Activated CD8-positive, alpha-beta T cell treated with anti-CD3 and anti-CD28 coated beads for 36 hours (primary cell): ENCODE results near the gene PCNX4. TPM values are rescaled to one million over a fixed set of nuclear protein-coding genes. Genes with fewer than 3 reads are reported as not detected.
"Not testable (repeated sequence)": the region's sequence is repeated elsewhere in the genome, so short reads cannot be mapped to it uniquely, and the experiment has no call there.

ENCODE experiments used
- ATAC-seq: fragments of 200-7000 bp; cut with Tn5 transposase; one replicate; pipeline ENCODE4 v1.10.0; 2021; ENCODE audit warnings: mild to moderate bottlenecking, moderate library complexity
- CTCF ChIA-PET: fragments of 350-600 bp; sonication (Branson Sonifier 250); formaldehyde crosslinking; loops from one replicate; lab custom pipeline; 2021; ENCODE audit warnings: antibody characterized with exemption; lab: Charles Lee
- POLR2A ChIA-PET: fragments of 350-600 bp; sonication (Branson Sonifier 250); formaldehyde crosslinking; loops from one replicate; lab custom pipeline; 2021; ENCODE audit warnings: antibody characterized with exemption; lab: Charles Lee
- DNase-seq: peaks from one replicate; pipeline ENCODE4 v3.0.0-alpha.2; 2020
- H3K27ac Mint-ChIP-seq: one replicate; pipeline ENCODE4 v1.8.0; 2021; ENCODE audit warnings: mild to moderate bottlenecking, mixed read lengths
- H3K27me3 Mint-ChIP-seq: one replicate; pipeline ENCODE4 v1.8.0; 2021; ENCODE audit warnings: mixed read lengths
- H3K36me3 Mint-ChIP-seq: one replicate; pipeline ENCODE4 v1.8.0; 2021; ENCODE audit warnings: low read depth, mixed read lengths
- H3K4me1 Mint-ChIP-seq: one replicate; pipeline ENCODE4 v1.8.0; 2021; ENCODE audit warnings: low read depth, mixed read lengths
- H3K4me3 Mint-ChIP-seq: one replicate; pipeline ENCODE4 v1.8.0; 2021; ENCODE audit warnings: mild to moderate bottlenecking, moderate library complexity, mixed read lengths
- H3K9me3 Mint-ChIP-seq: one replicate; pipeline ENCODE4 v1.8.0; 2021; ENCODE audit warnings: mixed read lengths
- CTCF ChIP-seq: fragments of 200-600 bp; IDR thresholded peaks from one replicate; pipeline ENCODE4 v1.8.0; 2022; ENCODE audit warnings: antibody characterized with exemption, mild to moderate bottlenecking
- intact Hi-C: fragments of 100-400 bp; cut with micrococcal nuclease; formaldehyde crosslinking; loops from one replicate; pipeline ENCODE4 v1.10.0; 2022
- total RNA-seq, 2 experiments: library from RNA; stranded (reverse); gene quantifications; one replicate each; pipeline ENCODE4 v1.2.3, GENCODE V29; 2021

PCNX4 gene
- total RNA-seq, result 10 to 100 TPM; 28.2 to 30.0 TPM

GRCh38 chr14:60091550-60092525 is at the start of gene PCNX4:
Gene PCNX4, plus strand, starts transcription at chr14:60091923. Its CDS starts 15,716 bp downstream, at chr14:60107639.
- H3K27me3 Mint-ChIP-seq, result no peaks in the 10 kb centered on the region
- H3K9me3 Mint-ChIP-seq, result no peaks in the 10 kb centered on the region
- H3K27ac Mint-ChIP-seq, result peak within 1 kb of the TSS; percentile 98
- peaks cover 30% of the 10 kb centered on the region for H3K4me1 Mint-ChIP-seq
- ATAC-seq, result peak; percentile 93
- TF ChIP-seq CTCF, result no peak
- intact Hi-C loops, result loop anchor here (5.0 kb wide), 3 partner anchors 70 to 155 kb away; partner anchors contain the start of gene PPM1A
- POLR2A ChIA-PET, result interaction anchor here (1.5 to 2.1 kb wide), 3 partner anchors 60 to 157 kb away, joined by 4 to 8 read pairs (median 7); partner anchors contain the start of genes DHRS7 and PPM1A
- DNase-seq, result peak; percentile 97
- peak within 1 kb of the TSS; percentile 100 for H3K4me3 Mint-ChIP-seq
- H3K36me3 Mint-ChIP-seq, result peaks cover 24% of the 10 kb centered on the region
- CTCF ChIA-PET, result interaction anchor here (0.7 to 5.7 kb wide), 6 partner anchors 10 to 127 kb away, joined by 3 to 31 read pairs (median 4); partner anchors contain the start of gene DHRS7

DNA sequence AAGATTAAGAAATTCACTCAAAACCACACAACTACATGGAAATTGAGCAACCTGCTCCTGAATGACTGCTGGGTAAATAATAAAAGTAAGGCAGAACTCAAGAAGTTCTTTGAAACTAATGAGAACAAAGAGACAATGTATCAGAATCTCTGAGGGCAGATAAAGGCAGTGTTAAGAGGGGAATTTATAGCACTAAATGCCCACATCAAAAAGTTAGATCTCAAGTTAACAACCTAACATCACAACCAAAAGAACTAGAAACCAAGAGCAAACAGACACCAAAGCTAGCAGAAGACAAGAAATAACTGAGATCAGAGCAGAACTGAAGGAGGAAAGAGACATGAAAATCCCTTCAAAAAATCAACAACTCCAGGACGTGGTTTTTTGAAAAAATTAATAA is 43.7 kb upstream of the PCNX4 start:
- ATAC-seq, result not testable (repeated sequence)
- peaks cover 13% of the 10 kb centered on the region for H3K9me3 Mint-ChIP-seq
- H3K4me1 Mint-ChIP-seq, result peaks cover 38% of the 10 kb centered on the region

DNA sequence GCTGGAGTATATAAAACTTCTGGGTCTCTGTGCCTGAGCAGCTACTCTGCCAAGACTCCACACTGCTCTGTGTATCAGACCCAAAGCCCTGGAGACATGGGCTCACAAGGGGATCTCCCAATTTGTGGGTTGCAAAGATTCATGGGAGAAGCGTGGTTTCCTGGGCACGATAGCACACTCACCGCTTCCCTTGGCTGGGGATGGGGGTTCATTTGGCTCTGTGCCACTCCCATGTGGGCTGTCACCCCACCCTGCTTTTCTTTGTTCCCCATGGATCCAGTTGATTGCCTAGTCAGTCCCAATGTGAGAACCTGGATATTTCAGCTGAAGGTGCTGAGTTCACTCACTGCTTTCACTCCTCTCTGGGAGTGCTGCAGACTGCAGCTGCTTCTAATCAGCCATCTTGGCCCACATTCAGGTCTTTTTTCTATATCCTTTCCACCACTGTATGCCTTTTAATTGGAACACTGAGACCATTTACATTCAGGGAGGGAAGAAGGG is 40.0 kb upstream of the PCNX4 start:
- ChIA-PET POLR2A (interaction anchor here (1.1 kb wide), 1 partner anchor 18 kb away, joined by 3 read pairs; no protein-coding TSS in a partner anchor), CTCF (no interaction called here)
- Mint-ChIP-seq H3K9me3 (no peaks in the 10 kb centered on the region), H3K36me3 (no peaks in the 10 kb centered on the region), H3K27ac (peak overlapping the region; percentile 23), H3K27me3 (peaks cover 2% of the 10 kb centered on the region), H3K4me3 (peak overlapping the region; percentile 20), H3K4me1 (peaks cover 38% of the 10 kb centered on the region)
- DNase-seq (peak; percentile 40), ATAC-seq (peak; percentile 80)
- intact Hi-C loops, result no loop called here
- TF ChIP-seq CTCF, result no peak

More for the DNA sequence above, 43.7 kb upstream of the PCNX4 start:
- CTCF ChIA-PET, intact Hi-C loops, H3K27me3 Mint-ChIP-seq, DNase-seq, H3K27ac Mint-ChIP-seq, H3K36me3 Mint-ChIP-seq, POLR2A ChIA-PET, H3K4me3 Mint-ChIP-seq: not testable (repeated sequence)

- H3K9me3 Mint-ChIP-seq, result no peaks in the 10 kb centered on the region
- no peak for ATAC-seq
- H3K36me3 Mint-ChIP-seq, result no peaks in the 10 kb centered on the region
- DNase-seq, result no peak
- intact Hi-C loops, result no loop called here
- H3K27me3 Mint-ChIP-seq, result peaks cover 5% of the 10 kb centered on the region
- CTCF ChIA-PET, result interaction anchor here (1.2 kb wide), 1 partner anchor 126 kb away, joined by 4 read pairs; no protein-coding TSS in a partner anchor
- no peak overlapping the region for H3K27ac Mint-ChIP-seq
- no peaks in the 10 kb centered on the region for H3K4me1 Mint-ChIP-seq
- POLR2A ChIA-PET, result no interaction called here
- no peak for TF ChIP-seq CTCF
- H3K4me3 Mint-ChIP-seq, result no peak overlapping the region
Measured at GRCh38 chr14:60058087-60058486, 33.6 kb upstream of the PCNX4 start.

GRCh38 chr14:60061371-60061770 is 30.4 kb upstream of the PCNX4 start:
- H3K9me3 Mint-ChIP-seq, result no peaks in the 10 kb centered on the region
- H3K4me1 Mint-ChIP-seq, result no peaks in the 10 kb centered on the region
- DNase-seq (no peak), ATAC-seq (no peak)
- peaks cover 3% of the 10 kb centered on the region for H3K27me3 Mint-ChIP-seq
- no peaks in the 10 kb centered on the region for H3K36me3 Mint-ChIP-seq
- H3K4me3 Mint-ChIP-seq, result no peak overlapping the region
- intact Hi-C loops, result no loop called here
- no peak overlapping the region for H3K27ac Mint-ChIP-seq
- no peak for TF ChIP-seq CTCF
- POLR2A ChIA-PET, result no interaction called here
- CTCF ChIA-PET, result interaction anchor here (2.4 kb wide), 1 partner anchor 123 kb away, joined by 18 read pairs; no protein-coding TSS in a partner anchor
